ENCODE data around the gene EPC1.

DNA sequence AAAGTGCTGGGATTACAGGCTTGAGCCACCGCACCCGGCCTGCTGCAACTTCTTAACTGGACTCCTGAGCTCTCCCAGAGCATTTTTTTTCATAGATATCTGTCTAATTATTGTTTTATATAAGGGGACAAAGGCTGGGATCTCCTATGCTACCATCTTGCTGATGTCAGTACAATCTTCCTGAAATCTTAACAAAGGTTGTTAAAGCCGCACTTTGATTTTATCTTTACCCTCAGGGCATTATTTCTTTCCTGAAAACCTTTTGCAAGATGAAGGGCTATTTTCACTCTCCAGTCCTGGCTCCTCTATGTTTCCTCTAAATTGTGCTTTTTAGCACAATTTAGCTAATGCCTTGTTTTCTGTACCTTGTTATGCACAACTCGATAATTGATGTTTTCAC lies 102.9 kb downstream of the EPC1 start:
- no peak for TF ChIP-seq POLR2AphosphoS5 (IDR thresholded peaks at IDR 0.05; ENCODE audit: borderline replicate concordance, low read depth, low read length)
- no peak for TF ChIP-seq EZH2 (IDR thresholded peaks at IDR 0.05)
